ENCODE data around the gene CSRP3. TPM values are rescaled to one million over a fixed set of nuclear protein-coding genes. Genes with fewer than 3 reads are reported as not detected.

CSRP3 gene
- total RNA-seq, 4 donors from 2014 or later = 2.2 to 300 (median 89.5) TPM

DNA sequence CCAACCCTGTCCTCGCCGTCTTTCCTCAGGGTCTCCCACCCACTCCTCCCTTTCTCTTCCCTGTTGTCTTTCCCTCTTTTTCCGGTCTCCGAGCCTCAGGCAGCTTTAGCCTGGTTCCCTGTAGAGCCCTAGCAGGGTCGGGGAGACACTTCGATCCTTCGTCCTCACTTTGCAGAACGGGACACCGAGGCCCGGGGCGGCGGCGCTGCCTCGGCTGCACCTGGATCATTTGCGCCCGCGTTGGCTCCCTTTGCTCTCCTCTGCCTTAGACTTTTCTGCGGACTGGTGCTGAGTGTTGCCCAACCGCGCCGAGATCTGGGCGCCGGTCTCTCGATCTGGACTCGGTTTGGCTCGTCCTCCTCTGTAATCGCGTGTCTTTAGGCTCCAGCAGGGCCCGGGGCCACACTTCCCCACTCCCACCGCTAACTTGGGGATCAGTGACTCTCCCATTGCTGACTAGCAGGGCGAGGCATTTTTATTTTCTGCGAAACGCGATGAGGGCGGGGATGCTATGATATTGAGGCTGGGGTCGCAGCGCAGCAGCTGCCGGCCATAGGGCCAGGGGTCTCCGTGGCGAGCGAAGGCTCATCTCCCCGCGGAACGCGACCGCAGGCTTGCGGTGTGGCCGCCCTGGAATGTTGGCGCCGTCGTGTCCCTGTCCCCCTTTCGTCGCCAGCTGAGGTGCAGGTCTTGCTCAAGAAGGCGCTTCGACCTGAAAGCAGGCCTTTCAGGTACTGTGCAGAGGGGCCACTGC is 40.6 kb upstream of the CSRP3 start:
- in situ Hi-C loops (cut with MboI; ENCODE audit: low sequenced_read_pairs in 4 of 4) (no loop called here), intact Hi-C loops (cut with DNase I; ENCODE audit: low total_unique reads) (loop anchor here (5.0 kb wide), 1 partner anchor 125 kb away; the partner anchor contains the start of gene ZDHHC13)
- TF ChIP-seq POLR2A (IDR thresholded peaks at IDR 0.05) = no peak
- TF ChIP-seq, protein P1, sequence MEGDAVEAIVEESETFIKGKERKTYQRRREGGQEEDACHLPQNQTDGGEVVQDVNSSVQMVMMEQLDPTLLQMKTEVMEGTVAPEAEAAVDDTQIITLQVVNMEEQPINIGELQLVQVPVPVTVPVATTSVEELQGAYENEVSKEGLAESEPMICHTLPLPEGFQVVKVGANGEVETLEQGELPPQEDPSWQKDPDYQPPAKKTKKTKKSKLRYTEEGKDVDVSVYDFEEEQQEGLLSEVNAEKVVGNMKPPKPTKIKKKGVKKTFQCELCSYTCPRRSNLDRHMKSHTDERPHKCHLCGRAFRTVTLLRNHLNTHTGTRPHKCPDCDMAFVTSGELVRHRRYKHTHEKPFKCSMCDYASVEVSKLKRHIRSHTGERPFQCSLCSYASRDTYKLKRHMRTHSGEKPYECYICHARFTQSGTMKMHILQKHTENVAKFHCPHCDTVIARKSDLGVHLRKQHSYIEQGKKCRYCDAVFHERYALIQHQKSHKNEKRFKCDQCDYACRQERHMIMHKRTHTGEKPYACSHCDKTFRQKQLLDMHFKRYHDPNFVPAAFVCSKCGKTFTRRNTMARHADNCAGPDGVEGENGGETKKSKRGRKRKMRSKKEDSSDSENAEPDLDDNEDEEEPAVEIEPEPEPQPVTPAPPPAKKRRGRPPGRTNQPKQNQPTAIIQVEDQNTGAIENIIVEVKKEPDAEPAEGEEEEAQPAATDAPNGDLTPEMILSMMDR (IDR thresholded peaks at IDR 0.05 in 4 of 5, conservative IDR thresholded peaks at IDR 0.05 in 1 of 5) = no peak
- peaks cover 27 to 30% of the 10 kb centered on the region in 2 donors for H3K4me1 ChIP-seq
- H3K36me3 ChIP-seq = no peaks in the 10 kb centered on the region
- H3K27ac ChIP-seq = no peak overlapping the region
- no peaks in the 10 kb centered on the region for H3K9me3 ChIP-seq
- peak overlapping the region; percentile 63 to 76 (median 68) for H3K4me3 ChIP-seq
- H3K27me3 ChIP-seq = peaks cover 15 to 22% (median 17%) of the 10 kb centered on the region in 3 donors
- DNase-seq = no peak
- no peak for ATAC-seq

DNA sequence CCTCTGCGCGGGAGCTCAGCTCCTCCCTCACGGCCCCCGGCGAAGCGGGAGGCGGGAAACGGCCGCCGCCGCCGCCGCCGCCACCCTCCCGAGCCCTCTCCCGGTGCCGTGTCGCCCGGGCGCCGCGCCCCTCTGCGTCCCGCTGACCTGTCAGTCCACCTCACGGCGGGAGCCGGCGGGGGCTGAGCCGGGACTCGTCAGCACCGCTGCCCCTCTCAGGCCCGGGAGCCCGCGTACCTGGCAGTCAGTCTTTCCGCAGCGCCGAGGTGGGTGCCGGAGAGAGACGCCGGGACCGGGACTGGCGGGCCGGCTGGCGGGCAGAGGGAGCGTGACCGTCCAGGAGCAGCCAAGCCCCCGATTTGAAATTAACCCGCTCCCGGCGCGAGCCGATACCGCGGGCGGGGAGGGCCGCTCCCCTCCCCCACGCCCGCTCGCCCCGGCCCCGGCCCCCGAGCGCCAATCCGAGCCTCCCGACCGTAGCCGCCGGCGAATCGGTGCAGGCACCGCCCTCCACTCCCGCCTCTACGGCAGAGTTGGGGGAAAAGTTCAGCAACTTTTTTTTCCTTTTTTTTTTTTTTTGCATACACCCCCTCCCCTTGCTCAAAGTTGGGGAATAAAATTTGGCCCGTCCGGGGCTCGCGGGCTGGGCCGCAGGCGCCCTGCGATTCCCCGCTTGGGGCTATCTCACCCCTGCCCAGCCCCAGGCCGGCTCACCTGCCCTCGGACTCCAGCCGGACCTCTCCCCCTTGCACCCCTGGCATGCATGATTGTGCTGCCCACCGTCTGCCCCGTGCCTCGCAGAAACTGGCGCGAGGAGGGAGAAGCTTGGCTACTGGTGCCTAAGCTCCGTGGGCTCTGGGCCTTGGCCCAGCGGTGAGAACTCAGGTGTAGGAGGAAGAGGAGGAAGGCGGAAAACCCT is 39.7 kb upstream of the CSRP3 start:
- intact Hi-C loops (cut with DNase I; ENCODE audit: low total_unique reads) = loop anchor here (5.0 kb wide), 1 partner anchor 124 kb away; the partner anchor contains the start of gene ZDHHC13
- TF ChIP-seq POLR2A (IDR thresholded peaks at IDR 0.05) = no peak
- TF ChIP-seq, protein P1 (IDR thresholded peaks at IDR 0.05 in 4 of 5, conservative IDR thresholded peaks at IDR 0.05 in 1 of 5) = no peak
- Histone ChIP-seq H3K4me3 (peak overlapping the region; percentile 63 to 76 (median 68)), H3K9me3 (no peaks in the 10 kb centered on the region), H3K27me3 (peaks cover 15 to 22% (median 17%) of the 10 kb centered on the region in 3 donors), H3K36me3 (no peaks in the 10 kb centered on the region), H3K4me1 (peaks cover 35 to 37% of the 10 kb centered on the region in 2 donors), H3K27ac (no peak overlapping the region)
- in situ Hi-C loops (cut with MboI; ENCODE audit: low sequenced_read_pairs in 4 of 4) = no loop called here
- DNase-seq = no peak
- no peak for ATAC-seq

DNA sequence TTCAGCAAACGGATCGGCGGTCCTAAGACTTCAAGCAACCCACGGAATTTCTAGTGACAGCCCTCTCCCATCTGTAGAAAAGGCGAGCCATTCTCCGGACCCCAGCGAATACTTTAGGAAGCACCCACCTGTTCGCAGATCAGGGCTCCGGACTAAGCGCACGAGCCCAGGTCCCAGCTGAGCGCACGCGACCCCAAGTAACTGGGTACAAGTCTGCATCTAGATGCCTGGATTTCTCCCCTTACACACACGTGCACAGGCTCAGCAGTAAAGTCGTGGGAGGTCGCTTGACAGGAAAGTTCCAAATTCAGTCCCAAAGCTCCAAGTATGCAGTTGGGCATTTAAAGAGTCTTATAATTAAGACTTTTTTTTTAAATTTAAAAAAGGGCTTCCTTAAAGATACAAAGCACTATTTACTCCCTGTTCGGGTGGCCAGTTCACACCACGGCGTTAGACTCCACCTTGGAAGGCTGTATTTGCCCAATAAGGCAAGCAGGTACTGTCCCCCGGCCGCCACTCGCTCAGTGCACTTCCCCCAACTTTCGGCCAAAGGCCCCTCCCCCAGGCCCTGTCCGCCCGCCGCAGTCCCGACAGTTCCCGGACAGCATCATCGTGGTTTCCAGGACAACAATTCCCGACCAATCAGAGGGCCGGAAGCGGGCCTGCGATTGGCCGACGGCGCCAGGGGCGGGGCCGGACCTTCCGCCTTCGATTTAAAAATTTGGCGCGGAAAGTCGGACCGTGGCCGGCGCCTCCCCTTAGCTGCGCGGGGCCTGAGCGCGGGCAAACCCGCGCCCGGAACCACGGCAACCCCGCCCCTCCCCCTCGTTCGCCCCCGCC is 38.9 kb upstream of the CSRP3 start, which contains the start of gene E2F8:
TSS of gene E2F8 (minus strand) at position 526 of the 840 bp plus-strand sequence. CDS start 824 bp downstream, outside the sequence.
- TF ChIP-seq POLR2A (IDR thresholded peaks at IDR 0.05) = peak in 1 of 2 donors; percentile 52
- TF ChIP-seq, protein P1 (IDR thresholded peaks at IDR 0.05 in 4 of 5, conservative IDR thresholded peaks at IDR 0.05 in 1 of 5) = no peak
- Histone ChIP-seq H3K36me3 (no peaks in the 10 kb centered on the region), H3K9me3 (no peaks in the 10 kb centered on the region), H3K4me3 (peak within 1 kb of the TSS; percentile 63 to 76 (median 68)), H3K27ac (peak within 1 kb of the TSS; percentile 71 to 88 (median 74)), H3K4me1 (peaks cover 44 to 45% of the 10 kb centered on the region in 2 donors), H3K27me3 (peaks cover 15 to 22% (median 17%) of the 10 kb centered on the region in 3 donors)
- in situ Hi-C loops (cut with MboI; ENCODE audit: low sequenced_read_pairs in 4 of 4) = no loop called here
- ATAC-seq = peak; percentile 91 to 93
- intact Hi-C loops (cut with DNase I; ENCODE audit: low total_unique reads) = loop anchor here (5.0 kb wide), 1 partner anchor 123 kb away; the partner anchor contains the start of gene ZDHHC13
- peak; percentile 93 for DNase-seq

DNA sequence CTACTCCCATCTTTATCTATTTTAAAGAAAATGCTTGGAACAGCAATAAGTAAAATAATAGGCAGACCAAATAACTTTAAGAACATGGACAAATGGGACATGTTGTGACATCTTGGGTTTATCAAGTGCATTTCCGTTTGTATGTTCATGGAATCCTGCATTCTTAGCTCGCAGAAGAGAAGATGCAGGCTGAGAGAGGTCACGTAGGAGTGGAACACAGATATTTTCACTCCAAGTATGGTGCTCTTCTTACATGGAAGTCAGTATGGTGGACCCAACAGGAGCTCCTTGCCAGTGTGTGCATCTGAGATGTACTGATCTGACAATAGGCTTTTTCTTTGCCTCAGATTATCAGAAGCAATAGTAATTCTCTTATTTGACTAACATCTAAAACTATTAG is 37.3 kb upstream of the CSRP3 start:
- Histone ChIP-seq H3K36me3 (no peaks in the 10 kb centered on the region), H3K27ac (peak overlapping the region; percentile 71 to 88 (median 74)), H3K9me3 (no peaks in the 10 kb centered on the region), H3K4me3 (no peak overlapping the region), H3K4me1 (peaks cover 48 to 54% of the 10 kb centered on the region in 2 donors), H3K27me3 (peaks cover 15 to 22% (median 17%) of the 10 kb centered on the region in 3 donors)
- no peak for ATAC-seq
- intact Hi-C loops (cut with DNase I; ENCODE audit: low total_unique reads) (no loop called here), in situ Hi-C loops (cut with MboI; ENCODE audit: low sequenced_read_pairs in 4 of 4) (no loop called here)
- no peak for DNase-seq
- TF ChIP-seq POLR2A (IDR thresholded peaks at IDR 0.05) = no peak
- TF ChIP-seq, protein P1 (IDR thresholded peaks at IDR 0.05 in 4 of 5, conservative IDR thresholded peaks at IDR 0.05 in 1 of 5) = no peak

Data from gastrocnemius medialis (tissue), 4 donors.